NCI-H187 (cell line): ENCODE data around the gene LIAS.
A peak's percentile ranks its signal among the peaks of the same experiment; 100 is the strongest.
"Not testable (repeated sequence)": the region's sequence is repeated elsewhere in the genome, so short reads cannot be mapped to it uniquely, and the experiment has no call there.

ENCODE experiments used
- DNase-seq, 2 experiments: peaks; one replicate each; lab custom pipeline; 2025; lab: John Stamatoyannopoulos, UW

The LIAS gene

GRCh38 chr4:39452860-39453587, 5.8 kb upstream of the LIAS start:
- DNase-seq, result no peak

GRCh38 chr4:39453738-39454137, 5.1 kb upstream of the LIAS start:
- DNase-seq, result no peak

GRCh38 chr4:39455486-39455885, 3.4 kb upstream of the LIAS start:
- no peak for DNase-seq

- no peak for DNase-seq
These were observed 1.7 kb upstream of the LIAS start for GRCh38 chr4:39456946-39457763.

- DNase-seq, result not testable (repeated sequence)
These were observed 723 bp upstream of the LIAS start for GRCh38 chr4:39458161-39458504.

- DNase-seq, result no peak
These were observed 6.1 kb downstream of the LIAS start for GRCh38 chr4:39464886-39465501.

GRCh38 chr4:39466747-39467146, 7.9 kb downstream of the LIAS start:
- DNase-seq, result no peak

- DNase-seq, result no peak
These were observed 8.6 kb downstream of the LIAS start for GRCh38 chr4:39467464-39467863.

GRCh38 chr4:39469429-39470077, 10.7 kb downstream of the LIAS start:
- peak in 1 of 2 experiments; percentile 52 for DNase-seq

- no peak for DNase-seq
These were observed 11.5 kb downstream of the LIAS start for GRCh38 chr4:39470402-39470801.

GRCh38 chr4:39472396-39472795, 13.5 kb downstream of the LIAS start:
- no peak for DNase-seq

GRCh38 chr4:39476187-39476895, 17.5 kb downstream of the LIAS start:
- no peak for DNase-seq

- no peak for DNase-seq
These were observed 21.4 kb downstream of the LIAS start for GRCh38 chr4:39480251-39480650.

- no peak for DNase-seq
These were observed 22.2 kb downstream of the LIAS start for GRCh38 chr4:39480902-39481695.

- DNase-seq, result no peak
These were observed 25.9 kb downstream of the LIAS start for GRCh38 chr4:39484582-39485272.

GRCh38 chr4:39486221-39486804, 27.5 kb downstream of the LIAS start:
- DNase-seq, result no peak

GRCh38 chr4:39490322-39490721, 31.5 kb downstream of the LIAS start:
- no peak for DNase-seq

GRCh38 chr4:39494354-39494753, 35.5 kb downstream of the LIAS start:
- DNase-seq, result no peak

GRCh38 chr4:39495446-39496213, 36.8 kb downstream of the LIAS start:
- no peak for DNase-seq
